ENCODE data around the gene ZDHHC12.

The ZDHHC12 gene, protein sequence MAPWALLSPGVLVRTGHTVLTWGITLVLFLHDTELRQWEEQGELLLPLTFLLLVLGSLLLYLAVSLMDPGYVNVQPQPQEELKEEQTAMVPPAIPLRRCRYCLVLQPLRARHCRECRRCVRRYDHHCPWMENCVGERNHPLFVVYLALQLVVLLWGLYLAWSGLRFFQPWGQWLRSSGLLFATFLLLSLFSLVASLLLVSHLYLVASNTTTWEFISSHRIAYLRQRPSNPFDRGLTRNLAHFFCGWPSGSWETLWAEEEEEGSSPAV

GRCh38 chr9:128723866-128724743 is at the start of gene ZDHHC12:
Gene ZDHHC12 (minus strand): TSS chr9:128724127. CDS start chr9:128724093, 34 bp downstream.
- peak; percentile 100 for DNase-seq

- no peak for DNase-seq
These were observed 49.1 kb upstream of the ZDHHC12 start for GRCh38 chr9:128773049-128773448.

DNA sequence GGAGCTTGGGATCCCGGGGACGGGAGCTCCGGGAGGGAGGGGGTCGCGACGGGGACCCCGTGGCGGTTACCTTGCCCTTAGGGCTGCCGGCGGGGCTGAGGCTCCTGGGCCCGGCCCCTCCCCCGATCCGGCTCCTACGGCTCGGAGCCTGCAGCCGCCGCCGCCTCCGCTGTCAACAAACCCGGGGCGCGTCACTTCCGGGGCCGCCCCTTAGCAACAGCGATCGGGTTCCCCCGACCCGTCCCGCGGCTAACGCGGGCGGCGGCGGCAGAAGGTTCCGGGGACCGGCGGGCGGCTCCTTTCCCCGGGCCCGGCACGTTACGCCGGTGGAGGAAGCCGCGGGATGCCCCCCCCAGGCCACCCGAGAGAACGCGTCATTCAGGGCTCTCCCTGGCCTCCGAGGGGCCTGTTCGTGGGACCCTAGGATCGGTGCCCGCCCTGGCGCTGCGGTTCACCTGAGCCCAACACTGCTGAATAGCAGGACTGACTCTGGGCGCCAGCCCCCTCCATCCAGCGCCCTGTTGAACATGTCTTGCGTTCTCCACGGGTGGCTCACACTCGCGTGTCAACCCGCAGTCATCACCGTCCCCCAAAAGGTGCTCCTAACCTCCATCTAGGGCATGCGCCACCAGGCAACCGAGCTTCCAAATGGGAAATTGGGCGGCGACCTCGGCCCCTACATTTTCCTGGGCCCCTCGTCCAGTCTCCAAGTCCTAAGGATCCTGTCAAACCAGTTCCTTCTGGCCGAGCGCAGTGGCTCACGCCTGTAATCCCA is 48.0 kb upstream of the ZDHHC12 start, which contains the start of gene ZER1:
Gene ZER1 (minus strand): TSS at position 183 of the 775 bp plus-strand sequence. CDS start 16,362 bp downstream, outside the sequence.
- DNase-seq, result peak; percentile 93

DNA sequence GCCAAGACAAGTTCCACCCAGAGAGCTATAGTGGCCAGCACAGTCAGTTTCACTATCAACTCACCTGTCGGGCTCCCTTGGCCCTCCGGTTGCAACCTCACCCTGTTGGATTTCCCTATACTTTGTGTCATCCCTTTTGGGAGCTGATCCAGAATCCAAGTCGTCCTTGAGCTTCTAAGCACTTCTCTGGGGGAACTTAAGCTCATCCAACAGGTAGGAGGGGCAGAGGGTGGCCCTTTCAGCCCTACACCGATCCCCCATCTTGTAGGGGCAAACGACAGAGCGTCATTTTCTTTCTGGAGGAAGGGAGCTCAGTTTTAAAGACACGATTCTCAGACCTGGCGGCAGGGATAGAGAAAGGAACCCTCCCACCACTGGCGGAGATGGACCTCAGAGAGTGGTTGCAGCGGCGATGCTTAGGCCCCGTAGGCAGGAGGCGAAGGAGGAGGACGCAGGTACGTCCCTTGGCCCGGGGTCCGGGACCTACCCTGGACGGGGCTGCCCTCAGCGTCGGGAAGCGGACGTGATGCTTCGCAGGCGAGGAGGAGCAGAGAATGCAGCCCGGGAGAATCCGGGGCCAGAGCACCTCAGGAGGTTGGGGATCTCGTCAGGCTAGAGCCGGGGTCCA is 47.3 kb upstream of the ZDHHC12 start:
- DNase-seq, result no peak

DNA sequence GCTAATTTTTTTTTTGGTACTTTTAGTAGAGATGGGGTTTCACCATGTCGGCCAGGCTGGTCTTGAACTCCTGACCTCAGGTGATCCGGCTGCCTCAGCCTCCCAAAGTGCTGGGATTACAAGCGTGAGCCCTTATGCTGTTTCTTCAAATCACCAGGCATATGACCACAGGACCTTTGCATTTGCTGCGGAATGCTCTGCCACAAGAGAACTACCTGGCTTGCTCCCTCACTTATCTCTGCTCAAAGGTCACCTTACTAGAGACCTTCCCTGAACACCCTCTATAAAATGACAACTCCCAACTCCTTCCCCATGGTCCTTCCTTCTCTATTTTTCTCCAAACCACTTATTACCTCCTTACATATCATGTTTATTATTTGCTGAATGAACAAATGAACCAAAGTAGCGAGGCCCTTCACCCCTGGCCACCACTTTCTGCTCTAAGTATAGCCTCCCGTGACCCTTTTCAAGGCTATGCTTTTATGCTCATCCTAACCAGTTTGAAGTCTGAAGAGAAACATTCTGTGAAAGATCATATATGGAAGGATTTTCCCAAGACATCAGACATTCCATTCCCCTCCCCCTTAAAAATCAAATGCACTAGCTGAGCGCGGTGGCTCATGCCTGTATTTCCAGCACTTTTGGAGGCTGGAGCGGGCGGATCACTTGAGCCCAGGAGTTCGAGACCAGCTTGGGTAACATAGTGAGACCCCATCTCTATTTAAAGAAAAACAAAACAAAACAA is 46.5 kb upstream of the ZDHHC12 start:
- no peak for DNase-seq

DNA sequence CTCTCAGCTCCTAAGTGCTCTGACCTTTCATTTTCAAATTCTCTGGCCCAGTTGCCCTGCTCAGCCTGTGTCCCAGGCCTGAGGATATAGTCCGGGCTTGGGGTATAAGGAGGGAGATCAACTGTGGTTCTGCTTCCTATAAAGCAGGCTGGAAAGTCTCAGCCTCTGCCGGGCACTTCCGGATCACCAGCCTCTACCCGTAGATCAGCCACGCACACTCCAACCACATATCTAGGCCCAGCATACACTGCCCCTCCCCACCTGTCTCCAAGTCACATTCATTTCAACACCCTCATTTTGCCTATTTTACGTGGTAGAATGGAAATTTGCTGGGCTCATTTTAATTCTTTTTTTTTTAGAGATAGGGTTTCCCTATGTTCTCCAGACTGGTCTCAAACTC is 44.7 kb upstream of the ZDHHC12 start:
- DNase-seq, result no peak

GRCh38 chr9:128765499-128765898 is 41.6 kb upstream of the ZDHHC12 start:
- DNase-seq, result no peak

GRCh38 chr9:128764361-128764760 is 40.4 kb upstream of the ZDHHC12 start:
- no peak for DNase-seq

- DNase-seq, result no peak
These were observed 38.9 kb upstream of the ZDHHC12 start for GRCh38 chr9:128762671-128763449.

GRCh38 chr9:128757602-128758001 is 33.7 kb upstream of the ZDHHC12 start:
- DNase-seq, result no peak

- no peak for DNase-seq
These were observed 29.7 kb upstream of the ZDHHC12 start for GRCh38 chr9:128753627-128754026.

- no peak for DNase-seq
These were observed 27.1 kb upstream of the ZDHHC12 start for GRCh38 chr9:128750926-128751595.

- no peak for DNase-seq
These were observed 23.3 kb upstream of the ZDHHC12 start for GRCh38 chr9:128747241-128747640.

DNA sequence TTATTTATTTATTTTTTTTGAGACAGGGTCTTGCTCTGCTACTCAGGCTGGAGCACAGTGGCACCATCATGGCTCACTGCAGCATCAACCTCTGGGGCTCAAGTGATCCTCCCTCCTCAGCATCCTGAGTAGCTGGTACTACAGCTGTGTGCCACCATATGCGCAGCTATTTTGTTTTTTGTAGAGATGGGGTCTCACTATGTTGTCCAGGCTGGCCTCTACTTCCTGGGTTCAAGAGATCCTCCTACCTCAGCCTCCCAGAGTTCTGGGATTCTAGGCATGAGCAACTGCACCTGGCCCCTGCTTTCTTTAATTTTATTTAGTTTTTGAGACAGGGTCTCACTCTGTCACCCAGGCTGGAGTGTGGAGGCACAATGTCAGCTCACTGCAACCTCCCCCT is 19.5 kb upstream of the ZDHHC12 start:
- DNase-seq, result no peak

DNA sequence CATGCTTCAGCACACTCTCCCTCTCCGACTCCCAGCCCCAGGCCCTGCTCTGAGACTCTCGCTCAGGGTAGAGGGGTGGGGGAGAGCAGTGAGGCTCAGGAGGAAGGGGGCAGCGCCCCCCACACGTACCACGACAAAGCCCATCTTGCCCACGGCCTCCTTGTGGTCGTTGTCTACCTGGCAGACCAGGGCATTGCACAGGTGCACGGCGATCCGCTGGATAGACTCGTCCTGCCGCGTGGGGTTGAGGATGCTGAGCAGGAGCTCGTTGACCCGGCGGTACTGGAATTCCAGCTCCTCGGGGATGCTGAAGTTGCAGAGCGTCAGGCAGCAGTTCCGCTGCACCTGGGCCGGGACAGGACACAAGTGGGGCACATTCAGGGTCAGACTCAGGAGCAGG is 18.5 kb upstream of the ZDHHC12 start:
- DNase-seq, result no peak

DNA sequence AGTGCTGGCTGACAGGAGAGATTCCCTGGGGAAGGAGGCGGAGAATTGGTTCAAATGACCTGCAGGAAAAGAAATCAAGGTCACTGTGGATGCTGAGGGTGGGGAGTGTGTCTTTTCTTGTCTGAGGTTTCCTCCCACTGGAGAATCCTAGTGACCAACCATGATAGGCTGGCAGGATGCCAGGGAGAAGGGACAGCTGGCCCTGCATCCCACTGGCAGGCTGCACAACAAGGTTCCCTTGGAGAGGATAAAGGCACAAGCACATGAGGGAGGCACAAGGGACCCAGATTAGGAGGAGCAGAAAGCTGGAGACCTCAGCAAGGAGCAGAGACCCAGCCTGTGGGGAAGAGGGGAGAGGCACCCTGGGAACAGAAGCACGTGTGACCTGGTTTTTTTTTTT is 11.4 kb upstream of the ZDHHC12 start:
- no peak for DNase-seq

DNA sequence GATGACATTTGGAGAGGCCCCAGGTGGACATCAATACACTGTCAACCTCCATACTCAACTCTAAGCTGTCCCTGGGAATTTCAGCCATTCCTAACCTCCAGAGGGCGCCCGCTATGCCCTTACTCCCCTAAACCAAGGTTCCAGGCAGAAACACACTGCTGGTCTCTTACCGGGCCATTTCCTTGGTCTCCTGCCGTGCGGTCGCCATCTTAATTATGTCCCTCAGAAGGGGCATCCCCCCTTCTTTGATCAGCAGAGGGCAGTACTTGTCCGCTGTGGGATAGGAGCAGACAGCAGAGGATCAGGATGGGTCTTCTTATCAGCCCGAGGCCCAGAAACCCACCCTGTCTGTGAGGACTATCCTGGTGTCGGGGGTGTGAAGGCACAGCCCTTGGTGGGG is 9.3 kb upstream of the ZDHHC12 start:
- DNase-seq, result peak; percentile 33

GRCh38 chr9:128732576-128732975 is 8.6 kb upstream of the ZDHHC12 start:
- DNase-seq, result no peak

GRCh38 chr9:128731691-128732090 is 7.8 kb upstream of the ZDHHC12 start:
- DNase-seq, result no peak

GRCh38 chr9:128731093-128731492 is 7.2 kb upstream of the ZDHHC12 start:
- DNase-seq, result no peak

Data from CD4-positive, alpha-beta T cell treated with Interleukin-15 for 1 hour (primary cell).